ENCODE results near the gene SEBOX. TPM values are rescaled to one million over a fixed set of nuclear protein-coding genes. Genes with fewer than 3 reads are reported as not detected.

The SEBOX gene
- total and polyA plus RNA-seq, 2 donors (not counting 1 experiment from before 2014, with no cell fraction given): not detected

- H3K9me3 ChIP-seq (ENCODE audit: control insufficient read depth, insufficient read depth, low read depth, low read length): no peaks in the 10 kb centered on the region
- no peaks in the 10 kb centered on the region for H3K27me3 ChIP-seq (ENCODE audit: control insufficient read depth, insufficient read depth, low read length)
- no peaks in the 10 kb centered on the region for H4K20me1 ChIP-seq (ENCODE audit: control insufficient read depth, extremely low read depth, insufficient read depth, low read length)
- TF ChIP-seq, protein P1, sequence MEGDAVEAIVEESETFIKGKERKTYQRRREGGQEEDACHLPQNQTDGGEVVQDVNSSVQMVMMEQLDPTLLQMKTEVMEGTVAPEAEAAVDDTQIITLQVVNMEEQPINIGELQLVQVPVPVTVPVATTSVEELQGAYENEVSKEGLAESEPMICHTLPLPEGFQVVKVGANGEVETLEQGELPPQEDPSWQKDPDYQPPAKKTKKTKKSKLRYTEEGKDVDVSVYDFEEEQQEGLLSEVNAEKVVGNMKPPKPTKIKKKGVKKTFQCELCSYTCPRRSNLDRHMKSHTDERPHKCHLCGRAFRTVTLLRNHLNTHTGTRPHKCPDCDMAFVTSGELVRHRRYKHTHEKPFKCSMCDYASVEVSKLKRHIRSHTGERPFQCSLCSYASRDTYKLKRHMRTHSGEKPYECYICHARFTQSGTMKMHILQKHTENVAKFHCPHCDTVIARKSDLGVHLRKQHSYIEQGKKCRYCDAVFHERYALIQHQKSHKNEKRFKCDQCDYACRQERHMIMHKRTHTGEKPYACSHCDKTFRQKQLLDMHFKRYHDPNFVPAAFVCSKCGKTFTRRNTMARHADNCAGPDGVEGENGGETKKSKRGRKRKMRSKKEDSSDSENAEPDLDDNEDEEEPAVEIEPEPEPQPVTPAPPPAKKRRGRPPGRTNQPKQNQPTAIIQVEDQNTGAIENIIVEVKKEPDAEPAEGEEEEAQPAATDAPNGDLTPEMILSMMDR (conservative IDR thresholded peaks at IDR 0.05 in 1 of 2, IDR thresholded peaks at IDR 0.05 in 1 of 2; ENCODE audit: low read depth in 1 of 2, low read length in 2 of 2): no peak
- TF ChIP-seq EZH2 (IDR thresholded peaks at IDR 0.05; ENCODE audit: low read length, missing control alignments): no peak
- H3K9ac ChIP-seq (ENCODE audit: insufficient read depth, low read length): no peak overlapping the region
- DNase-seq (ENCODE audit: low read depth in 2 of 2): no peak
- H3K4me2 ChIP-seq (ENCODE audit: extremely low read depth, insufficient read depth, low read length): no peak overlapping the region
- no peak overlapping the region for H3K4me3 ChIP-seq (replicated peaks in 1 of 4; ENCODE audit: control extremely low read depth in 1 of 4, insufficient read depth in 1 of 4, low read depth in 3 of 4, low read length in 4 of 4)
- no peaks in the 10 kb centered on the region for H3K36me3 ChIP-seq (ENCODE audit: control insufficient read depth, insufficient read depth, low read length)
- H3K4me1 ChIP-seq (ENCODE audit: control insufficient read depth, extremely low read depth, insufficient read depth, low read length): peaks cover 9% of the 10 kb centered on the region
- H2AFZ ChIP-seq (ENCODE audit: low read length): no peak overlapping the region
- no peak overlapping the region for H3K27ac ChIP-seq (ENCODE audit: insufficient read depth, low read length)
- H3K79me2 ChIP-seq (ENCODE audit: control insufficient read depth, insufficient read depth, low read length): peaks cover 2% of the 10 kb centered on the region
Measured at GRCh38 chr17:28368306-28368831, 3.4 kb upstream of the SEBOX start.

GRCh38 chr17:28367641-28368305 lies 2.8 kb upstream of the SEBOX start:
- H4K20me1 ChIP-seq (ENCODE audit: control insufficient read depth, extremely low read depth, insufficient read depth, low read length): no peaks in the 10 kb centered on the region
- H2AFZ ChIP-seq (ENCODE audit: low read length): no peak overlapping the region
- H3K27me3 ChIP-seq (ENCODE audit: control insufficient read depth, insufficient read depth, low read length): no peaks in the 10 kb centered on the region
- H3K36me3 ChIP-seq (ENCODE audit: control insufficient read depth, insufficient read depth, low read length): no peaks in the 10 kb centered on the region
- H3K4me2 ChIP-seq (ENCODE audit: extremely low read depth, insufficient read depth, low read length): no peak overlapping the region
- no peak overlapping the region for H3K9ac ChIP-seq (ENCODE audit: insufficient read depth, low read length)
- no peak overlapping the region for H3K4me3 ChIP-seq (replicated peaks in 1 of 4; ENCODE audit: control extremely low read depth in 1 of 4, insufficient read depth in 1 of 4, low read depth in 3 of 4, low read length in 4 of 4)
- no peak for DNase-seq (ENCODE audit: low read depth in 2 of 2)
- TF ChIP-seq, protein P1 (conservative IDR thresholded peaks at IDR 0.05 in 1 of 2, IDR thresholded peaks at IDR 0.05 in 1 of 2; ENCODE audit: low read depth in 1 of 2, low read length in 2 of 2): no peak
- no peak for TF ChIP-seq EZH2 (IDR thresholded peaks at IDR 0.05; ENCODE audit: low read length, missing control alignments)
- H3K27ac ChIP-seq (ENCODE audit: insufficient read depth, low read length): no peak overlapping the region
- no peaks in the 10 kb centered on the region for H3K9me3 ChIP-seq (ENCODE audit: control insufficient read depth, insufficient read depth, low read depth, low read length)
- H3K79me2 ChIP-seq (ENCODE audit: control insufficient read depth, insufficient read depth, low read length): no peaks in the 10 kb centered on the region
- H3K4me1 ChIP-seq (ENCODE audit: control insufficient read depth, extremely low read depth, insufficient read depth, low read length): peaks cover 5% of the 10 kb centered on the region

- TF ChIP-seq, protein P1 (conservative IDR thresholded peaks at IDR 0.05 in 1 of 2, IDR thresholded peaks at IDR 0.05 in 1 of 2; ENCODE audit: low read depth in 1 of 2, low read length in 2 of 2): no peak
- TF ChIP-seq EZH2 (IDR thresholded peaks at IDR 0.05; ENCODE audit: low read length, missing control alignments): no peak
- DNase-seq (ENCODE audit: low read depth in 2 of 2): no peak
- Histone ChIP-seq H3K4me1 (ENCODE audit: control insufficient read depth, extremely low read depth, insufficient read depth, low read length) (peaks cover 5% of the 10 kb centered on the region), H3K27me3 (ENCODE audit: control insufficient read depth, insufficient read depth, low read length) (no peaks in the 10 kb centered on the region), H3K4me3 (replicated peaks in 1 of 4; ENCODE audit: control extremely low read depth in 1 of 4, insufficient read depth in 1 of 4, low read depth in 3 of 4, low read length in 4 of 4) (no peak overlapping the region), H3K9ac (ENCODE audit: insufficient read depth, low read length) (no peak overlapping the region), H3K4me2 (ENCODE audit: extremely low read depth, insufficient read depth, low read length) (no peak overlapping the region), H3K79me2 (ENCODE audit: control insufficient read depth, insufficient read depth, low read length) (no peaks in the 10 kb centered on the region), H3K36me3 (ENCODE audit: control insufficient read depth, insufficient read depth, low read length) (no peaks in the 10 kb centered on the region), H4K20me1 (ENCODE audit: control insufficient read depth, extremely low read depth, insufficient read depth, low read length) (no peaks in the 10 kb centered on the region), H2AFZ (ENCODE audit: low read length) (no peak overlapping the region), H3K27ac (ENCODE audit: insufficient read depth, low read length) (no peak overlapping the region), H3K9me3 (ENCODE audit: control insufficient read depth, insufficient read depth, low read depth, low read length) (no peaks in the 10 kb centered on the region)
Measured at GRCh38 chr17:28366605-28367004, 1.6 kb upstream of the SEBOX start.

Data from fibroblast of lung (primary cell).